ENCODE results near the gene HRG.
"Not testable (repeated sequence)": the region's sequence is repeated elsewhere in the genome, so short reads cannot be mapped to it uniquely, and the experiment has no call there.

HRG gene

DNA sequence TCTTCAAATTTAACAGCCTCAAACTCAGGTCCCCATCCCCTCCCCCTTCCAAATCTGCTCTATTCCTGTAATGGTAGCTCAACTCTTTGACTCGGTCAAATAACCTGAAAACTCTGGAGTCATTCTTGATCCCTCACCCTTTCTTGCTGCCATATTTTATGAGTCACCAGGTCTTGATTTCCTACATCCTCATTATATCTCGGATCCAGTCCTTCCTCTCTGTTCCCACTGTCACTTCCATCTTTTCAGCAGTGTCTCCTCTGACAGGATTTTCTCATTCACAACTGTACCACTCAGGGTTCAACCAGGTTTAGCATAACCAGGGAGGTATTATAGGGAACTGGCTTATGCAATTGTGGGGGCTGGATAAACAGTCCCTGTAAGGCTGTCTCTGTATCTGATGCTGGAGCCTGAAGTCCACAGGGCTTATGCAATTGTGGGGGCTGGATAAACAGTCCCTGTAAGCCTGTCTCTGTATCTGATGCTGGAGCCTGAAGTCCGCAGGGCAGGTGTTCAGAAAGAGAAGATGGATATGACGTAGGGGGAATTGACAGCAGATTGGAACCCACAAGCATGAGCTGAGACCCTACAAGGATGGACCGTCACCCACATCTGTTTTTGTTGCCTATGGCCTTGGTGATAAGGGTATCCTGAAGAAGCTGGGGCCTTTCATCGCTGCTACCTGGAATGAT is 34.7 kb upstream of the HRG start:
- Mint-ChIP-seq H3K4me3 (no peak overlapping the region), H3K9me3 (no peaks in the 10 kb centered on the region), H3K36me3 (no peaks in the 10 kb centered on the region), H3K27me3 (peaks cover 2% of the 10 kb centered on the region), H3K4me1 (no peaks in the 10 kb centered on the region), H3K27ac (no peak overlapping the region)

GRCh38 chr3:186633481-186633880 is 32.3 kb upstream of the HRG start:
- Mint-ChIP-seq H3K27me3 (peaks cover 5% of the 10 kb centered on the region), H3K36me3 (no peaks in the 10 kb centered on the region), H3K9me3 (no peaks in the 10 kb centered on the region), H3K4me3 (no peak overlapping the region), H3K27ac (no peak overlapping the region), H3K4me1 (no peaks in the 10 kb centered on the region)

- not testable (repeated sequence) for H3K27me3 Mint-ChIP-seq, H3K4me1 Mint-ChIP-seq, H3K27ac Mint-ChIP-seq, H3K4me3 Mint-ChIP-seq, H3K9me3 Mint-ChIP-seq, H3K36me3 Mint-ChIP-seq
Observed at GRCh38 chr3:186634207-186634606, 31.6 kb upstream of the HRG start.

GRCh38 chr3:186635532-186635931 is 30.3 kb upstream of the HRG start:
- H3K9me3 Mint-ChIP-seq = no peaks in the 10 kb centered on the region
- no peak overlapping the region for H3K4me3 Mint-ChIP-seq
- H3K36me3 Mint-ChIP-seq = no peaks in the 10 kb centered on the region

GRCh38 chr3:186636536-186636935 is 29.3 kb upstream of the HRG start:
- H3K9me3 Mint-ChIP-seq = no peaks in the 10 kb centered on the region
- H3K27ac Mint-ChIP-seq = no peak overlapping the region
- peaks cover 4% of the 10 kb centered on the region for H3K27me3 Mint-ChIP-seq
- no peaks in the 10 kb centered on the region for H3K36me3 Mint-ChIP-seq
- H3K4me3 Mint-ChIP-seq = no peak overlapping the region
- no peaks in the 10 kb centered on the region for H3K4me1 Mint-ChIP-seq

More at GRCh38 chr3:186635532-186635931, 30.3 kb upstream of the HRG start:
- Mint-ChIP-seq H3K27me3 (peaks cover 4% of the 10 kb centered on the region), H3K27ac (no peak overlapping the region), H3K4me1 (no peaks in the 10 kb centered on the region)

DNA sequence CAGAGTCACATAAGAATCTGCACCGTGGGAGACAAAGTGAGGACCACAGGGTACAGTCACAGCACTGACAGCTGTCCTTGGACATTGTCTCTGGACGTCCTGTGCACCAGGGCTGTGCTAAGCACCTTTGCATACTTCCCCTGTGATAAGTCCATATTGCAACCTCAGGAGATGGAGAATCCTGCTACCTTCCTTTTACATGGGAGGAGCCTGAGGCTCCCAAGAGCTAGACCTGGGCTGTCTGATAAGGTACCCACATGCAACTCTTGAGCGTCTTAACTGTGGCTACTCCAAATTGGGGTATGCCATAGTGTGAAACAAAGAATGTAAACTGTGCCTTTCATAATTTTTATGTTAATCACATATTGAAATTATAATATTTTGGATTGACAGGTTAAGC is 28.1 kb upstream of the HRG start:
- H3K9me3 Mint-ChIP-seq = no peaks in the 10 kb centered on the region
- no peaks in the 10 kb centered on the region for H3K36me3 Mint-ChIP-seq
- no peak overlapping the region for H3K4me3 Mint-ChIP-seq
- peaks cover 4% of the 10 kb centered on the region for H3K27me3 Mint-ChIP-seq
- H3K27ac Mint-ChIP-seq = no peak overlapping the region
- no peaks in the 10 kb centered on the region for H3K4me1 Mint-ChIP-seq

- no peaks in the 10 kb centered on the region for H3K36me3 Mint-ChIP-seq
- H3K4me1 Mint-ChIP-seq = no peaks in the 10 kb centered on the region
- no peak overlapping the region for H3K27ac Mint-ChIP-seq
- peaks cover 4% of the 10 kb centered on the region for H3K27me3 Mint-ChIP-seq
- H3K4me3 Mint-ChIP-seq = no peak overlapping the region
- no peaks in the 10 kb centered on the region for H3K9me3 Mint-ChIP-seq
Observed at GRCh38 chr3:186638259-186638658, 27.6 kb upstream of the HRG start.

DNA sequence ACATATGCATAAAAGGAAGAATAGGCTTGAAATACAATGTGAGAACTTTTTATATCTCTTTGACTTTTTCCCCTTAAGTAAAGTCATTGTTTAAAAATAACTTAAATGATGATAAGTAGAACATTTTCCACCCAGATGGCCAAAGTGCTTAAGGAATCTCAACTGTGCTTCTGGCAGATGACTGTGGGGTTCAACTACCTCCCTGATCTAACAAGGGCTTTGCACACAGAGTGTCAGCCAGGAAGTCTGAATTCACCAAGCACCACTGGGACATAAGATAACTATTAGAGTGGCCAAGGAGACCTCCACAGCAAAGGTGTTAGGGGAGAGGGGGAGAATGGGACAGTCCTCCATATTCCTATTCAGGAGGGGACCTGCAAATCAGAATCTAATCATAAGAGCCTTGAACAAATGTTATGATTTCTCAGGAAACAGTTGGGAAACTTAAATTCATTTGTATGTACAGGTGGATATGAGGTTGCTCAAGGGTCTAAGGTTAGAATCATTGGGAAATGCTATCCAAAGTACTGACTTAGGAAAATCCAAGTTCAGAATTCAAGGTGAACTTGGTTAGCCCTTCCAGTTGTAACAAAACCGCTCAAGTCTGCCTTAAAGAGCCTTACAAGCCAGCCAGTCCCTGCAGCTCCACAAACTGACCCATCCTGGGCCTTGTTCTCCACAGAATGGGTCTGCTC is 25.9 kb upstream of the HRG start, which contains the start of gene FETUB:
Gene FETUB (plus strand): TSS at position 622 of the 695 bp plus-strand sequence. CDS start 62 bp downstream, at position 684.
- H3K27me3 Mint-ChIP-seq = peaks cover 4% of the 10 kb centered on the region
- no peak within 1 kb of the TSS for H3K27ac Mint-ChIP-seq
- H3K4me1 Mint-ChIP-seq = no peaks in the 10 kb centered on the region
- no peaks in the 10 kb centered on the region for H3K36me3 Mint-ChIP-seq
- no peak within 1 kb of the TSS for H3K4me3 Mint-ChIP-seq
- H3K9me3 Mint-ChIP-seq = no peaks in the 10 kb centered on the region

DNA sequence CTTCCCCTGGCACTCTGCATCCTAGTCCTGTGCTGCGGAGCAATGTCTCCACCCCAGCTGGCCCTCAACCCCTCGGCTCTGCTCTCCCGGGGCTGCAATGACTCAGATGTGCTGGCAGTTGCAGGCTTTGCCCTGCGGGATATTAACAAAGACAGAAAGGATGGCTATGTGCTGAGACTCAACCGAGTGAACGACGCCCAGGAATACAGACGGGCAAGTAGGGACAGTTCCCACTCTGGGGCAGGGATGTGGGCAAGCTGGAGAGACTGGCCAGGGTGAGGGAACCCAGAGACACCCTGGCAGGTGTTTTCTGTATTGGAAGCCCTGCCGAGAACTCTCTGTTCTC is 25.4 kb upstream of the HRG start:
- no peak overlapping the region for H3K4me3 Mint-ChIP-seq
- H3K36me3 Mint-ChIP-seq = no peaks in the 10 kb centered on the region
- no peaks in the 10 kb centered on the region for H3K4me1 Mint-ChIP-seq
- peaks cover 4% of the 10 kb centered on the region for H3K27me3 Mint-ChIP-seq
- H3K27ac Mint-ChIP-seq = no peak overlapping the region
- H3K9me3 Mint-ChIP-seq = no peaks in the 10 kb centered on the region

- Mint-ChIP-seq H3K36me3 (no peaks in the 10 kb centered on the region), H3K9me3 (no peaks in the 10 kb centered on the region), H3K27me3 (peaks cover 4% of the 10 kb centered on the region), H3K4me1 (no peaks in the 10 kb centered on the region), H3K4me3 (no peak overlapping the region), H3K27ac (no peak overlapping the region)
Observed at GRCh38 chr3:186640929-186641328, 24.9 kb upstream of the HRG start.

DNA sequence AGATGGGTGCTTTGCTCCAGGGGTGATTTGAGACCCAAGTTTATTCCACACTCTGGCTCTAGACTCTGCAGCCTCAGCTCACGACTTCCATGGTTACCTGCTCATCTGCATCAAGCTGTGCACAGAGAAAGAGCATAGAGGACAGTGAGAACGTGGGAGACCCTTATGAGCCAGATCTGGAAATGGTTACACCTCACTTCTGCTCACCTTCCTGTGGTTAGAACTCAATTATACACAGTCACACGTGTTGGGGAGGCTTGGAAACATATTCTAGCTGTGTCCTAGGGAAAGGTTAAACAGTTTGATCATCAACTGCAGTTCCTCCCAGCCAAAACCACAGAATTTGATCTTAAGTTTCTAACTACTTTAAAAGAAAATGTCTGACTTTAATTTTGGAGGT is 23.8 kb upstream of the HRG start:
- H3K27ac Mint-ChIP-seq = no peak overlapping the region
- H3K4me1 Mint-ChIP-seq = no peaks in the 10 kb centered on the region
- H3K4me3 Mint-ChIP-seq = no peak overlapping the region
- H3K36me3 Mint-ChIP-seq = no peaks in the 10 kb centered on the region
- no peaks in the 10 kb centered on the region for H3K9me3 Mint-ChIP-seq
- H3K27me3 Mint-ChIP-seq = no peaks in the 10 kb centered on the region

DNA sequence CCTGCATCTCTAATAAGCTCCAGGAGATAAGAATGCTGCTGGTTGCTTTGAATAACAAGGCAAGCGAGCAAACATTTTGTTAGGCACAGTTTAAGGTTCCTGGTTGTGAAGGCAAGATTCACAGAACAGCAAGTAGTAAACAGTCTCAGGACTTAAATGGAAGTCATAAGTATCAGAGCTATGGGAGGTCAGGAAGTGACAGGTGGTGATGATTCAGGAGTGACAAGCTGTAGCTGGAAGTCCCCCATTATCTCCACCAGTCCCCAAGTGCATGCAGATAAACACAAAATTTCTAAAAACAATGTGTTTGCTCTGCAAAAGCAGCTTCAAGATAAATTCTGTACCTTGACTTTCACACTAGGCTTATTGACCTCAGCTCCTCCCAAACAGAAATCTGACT is 22.3 kb upstream of the HRG start:
- no peaks in the 10 kb centered on the region for H3K36me3 Mint-ChIP-seq
- no peaks in the 10 kb centered on the region for H3K27me3 Mint-ChIP-seq
- H3K4me3 Mint-ChIP-seq = no peak overlapping the region
- no peaks in the 10 kb centered on the region for H3K9me3 Mint-ChIP-seq
- no peaks in the 10 kb centered on the region for H3K4me1 Mint-ChIP-seq
- no peak overlapping the region for H3K27ac Mint-ChIP-seq

- Mint-ChIP-seq H3K27ac (no peak overlapping the region), H3K27me3 (no peaks in the 10 kb centered on the region), H3K9me3 (no peaks in the 10 kb centered on the region), H3K4me1 (no peaks in the 10 kb centered on the region), H3K4me3 (no peak overlapping the region), H3K36me3 (no peaks in the 10 kb centered on the region)
Observed at GRCh38 chr3:186644683-186645082, 21.1 kb upstream of the HRG start.

DNA sequence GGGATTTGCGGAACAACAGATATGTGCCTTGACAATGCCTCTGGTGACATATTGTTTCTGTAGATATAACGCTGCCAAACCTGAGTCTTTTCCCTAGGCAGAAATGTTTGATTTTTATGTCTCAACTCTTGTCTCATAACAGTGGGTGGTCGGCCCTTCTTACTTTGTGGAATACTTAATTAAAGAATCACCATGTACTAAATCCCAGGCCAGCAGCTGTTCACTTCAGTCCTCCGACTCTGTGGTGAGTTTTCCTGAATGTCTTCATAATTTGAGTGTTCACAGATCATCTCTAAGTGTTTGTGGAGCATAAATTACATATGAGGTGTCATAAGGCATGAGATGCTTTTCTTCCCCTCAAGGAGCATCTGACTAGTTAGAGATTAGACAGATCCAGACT is 19.7 kb upstream of the HRG start:
- Mint-ChIP-seq H3K27me3 (no peaks in the 10 kb centered on the region), H3K9me3 (no peaks in the 10 kb centered on the region), H3K27ac (no peak overlapping the region), H3K4me3 (no peak overlapping the region), H3K36me3 (no peaks in the 10 kb centered on the region), H3K4me1 (no peaks in the 10 kb centered on the region)

DNA sequence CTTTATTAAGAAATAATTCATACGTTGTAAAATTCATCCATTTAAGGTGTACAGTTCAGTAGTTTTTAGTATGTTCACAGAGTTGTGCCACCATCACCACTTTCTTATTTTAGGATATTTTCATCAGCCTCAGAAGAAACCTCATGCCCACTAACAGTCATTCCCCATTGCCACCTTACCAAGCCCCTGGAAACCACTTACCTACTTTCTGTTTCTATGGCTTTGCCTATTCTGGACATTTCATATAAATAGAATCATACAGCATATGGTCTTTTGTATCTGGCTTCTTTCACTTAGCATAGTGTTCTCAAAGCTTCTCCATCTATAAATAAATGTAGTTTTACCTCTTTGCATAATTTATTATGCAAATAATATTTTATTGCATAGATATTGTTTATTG is 19.0 kb upstream of the HRG start:
- H3K9me3 Mint-ChIP-seq = no peaks in the 10 kb centered on the region
- H3K4me3 Mint-ChIP-seq = no peak overlapping the region
- no peaks in the 10 kb centered on the region for H3K4me1 Mint-ChIP-seq
- no peak overlapping the region for H3K27ac Mint-ChIP-seq
- no peaks in the 10 kb centered on the region for H3K36me3 Mint-ChIP-seq
- H3K27me3 Mint-ChIP-seq = no peaks in the 10 kb centered on the region

- H3K4me1 Mint-ChIP-seq = no peaks in the 10 kb centered on the region
- H3K27me3 Mint-ChIP-seq = no peaks in the 10 kb centered on the region
- no peak overlapping the region for H3K27ac Mint-ChIP-seq
- no peak overlapping the region for H3K4me3 Mint-ChIP-seq
- no peaks in the 10 kb centered on the region for H3K36me3 Mint-ChIP-seq
- no peaks in the 10 kb centered on the region for H3K9me3 Mint-ChIP-seq
Observed at GRCh38 chr3:186648851-186649250, 17.0 kb upstream of the HRG start.
